ENCODE data around the gene SAMMSON.

DNA sequence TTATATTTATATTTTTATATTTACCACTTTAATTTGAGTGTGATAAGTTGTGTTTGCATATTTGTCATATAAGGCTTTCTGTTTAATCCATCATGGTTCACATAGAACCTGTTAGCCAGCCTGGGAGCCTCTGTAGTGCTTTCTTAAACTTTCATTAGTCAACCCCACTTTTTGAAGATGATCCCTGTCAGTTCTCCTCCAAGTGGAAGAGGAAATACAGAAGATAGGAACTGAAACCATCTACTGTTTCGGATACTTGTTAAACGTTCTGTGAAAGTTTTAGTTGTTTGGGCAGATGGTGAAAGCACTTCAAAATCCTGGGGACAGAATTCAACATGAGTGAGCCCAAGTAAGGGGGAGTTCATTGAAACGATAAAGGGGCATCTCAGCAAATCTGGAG lies 4.6 kb upstream of the SAMMSON start:
- TF ChIP-seq, protein P1, sequence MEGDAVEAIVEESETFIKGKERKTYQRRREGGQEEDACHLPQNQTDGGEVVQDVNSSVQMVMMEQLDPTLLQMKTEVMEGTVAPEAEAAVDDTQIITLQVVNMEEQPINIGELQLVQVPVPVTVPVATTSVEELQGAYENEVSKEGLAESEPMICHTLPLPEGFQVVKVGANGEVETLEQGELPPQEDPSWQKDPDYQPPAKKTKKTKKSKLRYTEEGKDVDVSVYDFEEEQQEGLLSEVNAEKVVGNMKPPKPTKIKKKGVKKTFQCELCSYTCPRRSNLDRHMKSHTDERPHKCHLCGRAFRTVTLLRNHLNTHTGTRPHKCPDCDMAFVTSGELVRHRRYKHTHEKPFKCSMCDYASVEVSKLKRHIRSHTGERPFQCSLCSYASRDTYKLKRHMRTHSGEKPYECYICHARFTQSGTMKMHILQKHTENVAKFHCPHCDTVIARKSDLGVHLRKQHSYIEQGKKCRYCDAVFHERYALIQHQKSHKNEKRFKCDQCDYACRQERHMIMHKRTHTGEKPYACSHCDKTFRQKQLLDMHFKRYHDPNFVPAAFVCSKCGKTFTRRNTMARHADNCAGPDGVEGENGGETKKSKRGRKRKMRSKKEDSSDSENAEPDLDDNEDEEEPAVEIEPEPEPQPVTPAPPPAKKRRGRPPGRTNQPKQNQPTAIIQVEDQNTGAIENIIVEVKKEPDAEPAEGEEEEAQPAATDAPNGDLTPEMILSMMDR (conservative IDR thresholded peaks at IDR 0.05; ENCODE audit: low read depth, low read length): no peak
- no peak for TF ChIP-seq EZH2 (IDR thresholded peaks at IDR 0.05; ENCODE audit: borderline replicate concordance, low read depth, low read length, poor library complexity, severe bottlenecking)

Data from A673 (cell line).